BJ (cell line): ENCODE results near the gene NRN1L. TPM values are rescaled to one million over a fixed set of nuclear protein-coding genes. Genes with fewer than 3 reads are reported as not detected.

Source experiments
- CTCF ChIA-PET: fragments of 350-600 bp; formaldehyde crosslinking; extraction: SDS; loops from one replicate; lab custom pipeline; 2021; ENCODE audit warnings: antibody characterized with exemption, inconsistent platforms; lab: Yijun Ruan, JAX
- POLR2A ChIA-PET: fragments of 300-600 bp; sonication (Branson Sonifier 250); formaldehyde crosslinking; extraction: SDS; loops from one replicate; lab custom pipeline; 2021; ENCODE audit warnings: antibody characterized with exemption; lab: Charles Lee
- DNase-seq: peaks from one replicate; pipeline ENCODE4 v3.0.0-alpha.2; 2011; ENCODE audit warnings: low read depth
- H3K27me3 ChIP-seq: 2 replicates; pipeline ENCODE4 v1.6.0; 2011; ENCODE audit warnings: low read length; ENCODE audit not compliant: control insufficient read depth, insufficient read depth
- H3K36me3 ChIP-seq: 2 replicates; pipeline ENCODE4 v1.5.1; 2011; ENCODE audit warnings: low read length; ENCODE audit not compliant: control insufficient read depth, insufficient read depth
- H3K4me3 ChIP-seq: 2 replicates; pipeline ENCODE4 v1.5.1; 2011; ENCODE audit warnings: low read depth, mild to moderate bottlenecking, control low read depth, low read length
- CTCF ChIP-seq: IDR thresholded peaks from 2 replicates; pipeline ENCODE4 v1.5.1; 2011; ENCODE audit warnings: low read depth, mild to moderate bottlenecking, control low read depth, inconsistent platforms, low read length, moderate library complexity; ENCODE audit not compliant: insufficient read depth
- polyA plus RNA-seq: library from polyadenylated mRNA; depleted of rRNA; stranded (reverse); fragments of >200 nt; gene quantifications from 2 replicates; pipeline ENCODE4 v1.2.3, GENCODE V29; 2011

The NRN1L gene
- polyA plus RNA-seq, 1 experiment, result 0.27 TPM

GRCh38 chr16:67873435-67874370 is 11.0 kb upstream of the NRN1L start:
- H3K4me3 ChIP-seq, result peak overlapping the region; percentile 78
- peaks cover 37% of the 10 kb centered on the region for H3K36me3 ChIP-seq
- no peak for DNase-seq
- TF ChIP-seq CTCF, result no peak
- POLR2A ChIA-PET, result interaction anchor here (0.5 kb wide), 1 partner anchor 20 kb away, joined by 5 read pairs; the partner anchor contains the start of gene PSKH1
- no peaks in the 10 kb centered on the region for H3K27me3 ChIP-seq
- CTCF ChIA-PET, result interaction anchor here (0.6 to 3.8 kb wide), 6 partner anchors 9 to 201 kb away, joined by 3 to 41 read pairs (median 4); partner anchors contain the start of gene NRN1L

- no peak for DNase-seq
- Histone ChIP-seq H3K36me3 (peaks cover 42% of the 10 kb centered on the region), H3K27me3 (no peaks in the 10 kb centered on the region), H3K4me3 (peak overlapping the region; percentile 78)
- CTCF ChIA-PET, result interaction anchor here (1.2 to 3.8 kb wide), 3 partner anchors 10 to 202 kb away, joined by 3 to 41 read pairs (median 3); partner anchors contain the start of gene NRN1L
- POLR2A ChIA-PET, result no interaction called here
- TF ChIP-seq CTCF, result no peak
Observed at GRCh38 chr16:67874372-67874771, 10.3 kb upstream of the NRN1L start.

GRCh38 chr16:67877064-67877463 is 7.6 kb upstream of the NRN1L start:
- no peaks in the 10 kb centered on the region for H3K27me3 ChIP-seq
- H3K36me3 ChIP-seq, result peaks cover 59% of the 10 kb centered on the region
- ChIA-PET POLR2A (no interaction called here), CTCF (interaction anchor here (1.6 kb wide), 1 partner anchor 11 kb away, joined by 4 read pairs; no protein-coding TSS in a partner anchor)
- TF ChIP-seq CTCF, result no peak
- no peak for DNase-seq
- H3K4me3 ChIP-seq, result no peak overlapping the region

GRCh38 chr16:67878232-67878631 is 6.5 kb upstream of the NRN1L start:
- TF ChIP-seq CTCF, result no peak
- ChIA-PET CTCF (interaction anchor here (0.6 to 1.2 kb wide), 2 partner anchors 51 to 56 kb away, joined by 3 to 4 read pairs; no protein-coding TSS in a partner anchor), POLR2A (no interaction called here)
- Histone ChIP-seq H3K27me3 (no peaks in the 10 kb centered on the region), H3K4me3 (no peak overlapping the region), H3K36me3 (peaks cover 69% of the 10 kb centered on the region)
- no peak for DNase-seq

- ChIA-PET POLR2A (no interaction called here), CTCF (interaction anchor here (1.2 to 1.4 kb wide), 2 partner anchors 50 to 62 kb away, joined by 3 to 6 read pairs; no protein-coding TSS in a partner anchor)
- no peak for DNase-seq
- Histone ChIP-seq H3K27me3 (no peaks in the 10 kb centered on the region), H3K4me3 (no peak overlapping the region), H3K36me3 (peaks cover 74% of the 10 kb centered on the region)
- TF ChIP-seq CTCF, result no peak
Observed at GRCh38 chr16:67878846-67879245, 5.8 kb upstream of the NRN1L start.
